ENCODE data around the gene TNS3. TPM values are rescaled to one million over a fixed set of nuclear protein-coding genes. Genes with fewer than 3 reads are reported as not detected.
A peak's percentile ranks its signal among the peaks of the same experiment; 100 is the strongest.

Gene TNS3
- total RNA-seq, 4 donors from 2014 or later: 27.2 to 110 (median 47.5) TPM

DNA sequence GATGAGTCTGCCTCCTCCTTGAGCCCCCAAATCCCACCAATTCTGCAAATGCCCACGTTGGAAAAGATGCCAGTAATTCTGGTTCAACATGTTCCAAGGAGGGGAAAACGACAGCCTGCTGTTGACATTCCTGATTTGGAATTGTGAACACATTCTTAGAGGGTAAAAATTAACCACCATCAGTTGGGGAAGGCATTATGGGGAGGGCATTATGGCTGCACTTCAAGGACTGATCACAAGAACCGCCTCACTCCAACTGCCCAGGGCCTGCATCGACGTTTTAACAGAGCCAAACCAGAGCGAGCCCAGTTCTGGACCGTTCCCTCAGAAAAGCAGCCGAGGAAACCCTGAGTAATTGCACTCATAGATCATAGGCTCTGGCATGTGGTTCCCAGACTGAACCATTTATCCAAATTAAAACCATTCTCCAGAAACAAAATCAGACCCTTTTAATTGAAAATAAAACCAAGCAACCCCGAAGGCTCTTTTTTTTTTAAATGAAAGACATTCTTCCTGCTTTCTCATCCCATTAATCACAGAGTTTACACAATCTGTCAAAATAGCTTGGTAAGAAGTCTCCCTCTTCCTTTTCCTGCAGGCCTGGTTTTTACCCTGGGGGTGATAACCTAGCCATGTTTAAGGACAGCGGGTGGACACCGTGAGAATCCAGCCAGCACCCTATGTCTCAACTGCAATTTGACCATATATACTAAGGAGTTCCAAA lies 8.0 kb downstream of the TNS3 start:
- DNase-seq: peak; percentile 67 to 73
- H3K27ac ChIP-seq: peak overlapping the region; percentile 85 to 89
- H3K4me3 ChIP-seq: no peak overlapping the region
- peaks cover 21 to 26% of the 10 kb centered on the region in 2 donors for H3K4me1 ChIP-seq
- no peaks in the 10 kb centered on the region for H3K36me3 ChIP-seq
- H3K9me3 ChIP-seq: no peaks in the 10 kb centered on the region
- no peaks in the 10 kb centered on the region for H3K27me3 ChIP-seq
- TF ChIP-seq, protein P1, sequence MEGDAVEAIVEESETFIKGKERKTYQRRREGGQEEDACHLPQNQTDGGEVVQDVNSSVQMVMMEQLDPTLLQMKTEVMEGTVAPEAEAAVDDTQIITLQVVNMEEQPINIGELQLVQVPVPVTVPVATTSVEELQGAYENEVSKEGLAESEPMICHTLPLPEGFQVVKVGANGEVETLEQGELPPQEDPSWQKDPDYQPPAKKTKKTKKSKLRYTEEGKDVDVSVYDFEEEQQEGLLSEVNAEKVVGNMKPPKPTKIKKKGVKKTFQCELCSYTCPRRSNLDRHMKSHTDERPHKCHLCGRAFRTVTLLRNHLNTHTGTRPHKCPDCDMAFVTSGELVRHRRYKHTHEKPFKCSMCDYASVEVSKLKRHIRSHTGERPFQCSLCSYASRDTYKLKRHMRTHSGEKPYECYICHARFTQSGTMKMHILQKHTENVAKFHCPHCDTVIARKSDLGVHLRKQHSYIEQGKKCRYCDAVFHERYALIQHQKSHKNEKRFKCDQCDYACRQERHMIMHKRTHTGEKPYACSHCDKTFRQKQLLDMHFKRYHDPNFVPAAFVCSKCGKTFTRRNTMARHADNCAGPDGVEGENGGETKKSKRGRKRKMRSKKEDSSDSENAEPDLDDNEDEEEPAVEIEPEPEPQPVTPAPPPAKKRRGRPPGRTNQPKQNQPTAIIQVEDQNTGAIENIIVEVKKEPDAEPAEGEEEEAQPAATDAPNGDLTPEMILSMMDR (IDR thresholded peaks at IDR 0.05): no peak
- no peak for TF ChIP-seq POLR2A (IDR thresholded peaks at IDR 0.05)
- intact Hi-C loops (cut with DNase I; ENCODE audit: low total_unique reads): no loop called here

DNA sequence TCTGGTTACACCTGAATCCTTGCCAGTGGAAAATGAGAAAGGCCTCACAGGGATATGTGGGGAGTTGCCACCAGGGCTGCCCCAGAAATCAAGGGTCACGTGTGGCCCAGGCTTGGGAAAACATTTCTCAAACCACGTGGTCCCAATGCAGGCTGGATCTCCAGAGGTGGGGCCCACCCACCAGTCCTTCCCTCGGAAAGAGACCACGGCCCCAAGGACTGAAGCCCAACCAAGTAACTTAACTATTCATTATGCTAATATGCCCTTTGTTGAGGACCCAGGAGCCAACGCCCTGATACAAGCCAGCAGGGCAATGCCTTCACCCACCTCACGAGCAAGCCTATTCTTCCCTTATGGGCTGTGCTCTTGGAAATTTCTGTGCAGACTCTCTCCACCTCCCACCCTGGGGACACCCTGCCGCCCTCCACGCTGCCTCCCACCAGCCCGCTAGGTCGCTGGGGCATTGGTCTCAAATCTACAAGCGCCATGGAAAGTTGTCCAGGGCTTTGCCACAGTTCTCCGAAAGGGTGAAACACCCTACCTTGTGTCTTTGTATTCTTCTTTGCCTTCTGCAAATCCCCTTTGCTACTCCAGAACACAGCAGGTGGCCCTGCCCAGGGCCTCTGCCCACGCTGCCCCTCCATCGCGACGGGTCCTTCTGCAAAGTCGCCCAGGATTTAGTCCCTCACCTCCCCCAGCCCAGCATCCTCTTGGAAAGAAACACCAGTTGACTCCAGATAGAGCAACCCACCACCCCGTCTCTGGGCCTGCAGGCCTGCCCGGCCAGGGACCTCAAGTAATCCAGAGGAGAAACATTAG lies 8.8 kb downstream of the TNS3 start:
- no peaks in the 10 kb centered on the region for H3K9me3 ChIP-seq
- no peaks in the 10 kb centered on the region for H3K36me3 ChIP-seq
- TF ChIP-seq, protein P1 (IDR thresholded peaks at IDR 0.05): no peak
- TF ChIP-seq POLR2A (IDR thresholded peaks at IDR 0.05): no peak
- peaks cover 21 to 26% of the 10 kb centered on the region in 2 donors for H3K4me1 ChIP-seq
- no peaks in the 10 kb centered on the region for H3K27me3 ChIP-seq
- intact Hi-C loops (cut with DNase I; ENCODE audit: low total_unique reads): no loop called here
- H3K27ac ChIP-seq: peak overlapping the region; percentile 85 to 89
- no peak overlapping the region for H3K4me3 ChIP-seq
- DNase-seq: no peak

DNA sequence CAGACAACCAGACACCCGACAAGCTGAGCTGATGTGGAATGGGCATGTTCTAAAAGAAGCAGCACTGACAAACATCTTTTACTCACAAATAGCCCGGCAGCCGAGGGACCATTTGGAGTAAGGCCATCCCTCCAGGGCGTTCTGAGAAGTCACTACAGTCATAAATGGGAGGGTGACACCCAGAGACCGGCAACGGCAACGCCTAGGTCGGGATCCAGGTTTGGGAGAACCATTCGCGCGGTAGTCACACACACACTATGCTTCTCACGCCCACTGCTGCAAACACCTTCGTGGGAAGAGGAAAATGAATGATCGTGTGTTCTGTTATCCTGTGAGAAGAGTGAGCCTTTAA lies 9.8 kb downstream of the TNS3 start:
- H3K4me1 ChIP-seq: peaks cover 21 to 26% of the 10 kb centered on the region in 2 donors
- H3K27me3 ChIP-seq: no peaks in the 10 kb centered on the region
- intact Hi-C loops (cut with DNase I; ENCODE audit: low total_unique reads): no loop called here
- DNase-seq: no peak
- peak overlapping the region; percentile 85 to 89 for H3K27ac ChIP-seq
- TF ChIP-seq POLR2A (IDR thresholded peaks at IDR 0.05): no peak
- TF ChIP-seq, protein P1 (IDR thresholded peaks at IDR 0.05): no peak
- no peaks in the 10 kb centered on the region for H3K36me3 ChIP-seq
- H3K9me3 ChIP-seq: no peaks in the 10 kb centered on the region
- H3K4me3 ChIP-seq: no peak overlapping the region

DNA sequence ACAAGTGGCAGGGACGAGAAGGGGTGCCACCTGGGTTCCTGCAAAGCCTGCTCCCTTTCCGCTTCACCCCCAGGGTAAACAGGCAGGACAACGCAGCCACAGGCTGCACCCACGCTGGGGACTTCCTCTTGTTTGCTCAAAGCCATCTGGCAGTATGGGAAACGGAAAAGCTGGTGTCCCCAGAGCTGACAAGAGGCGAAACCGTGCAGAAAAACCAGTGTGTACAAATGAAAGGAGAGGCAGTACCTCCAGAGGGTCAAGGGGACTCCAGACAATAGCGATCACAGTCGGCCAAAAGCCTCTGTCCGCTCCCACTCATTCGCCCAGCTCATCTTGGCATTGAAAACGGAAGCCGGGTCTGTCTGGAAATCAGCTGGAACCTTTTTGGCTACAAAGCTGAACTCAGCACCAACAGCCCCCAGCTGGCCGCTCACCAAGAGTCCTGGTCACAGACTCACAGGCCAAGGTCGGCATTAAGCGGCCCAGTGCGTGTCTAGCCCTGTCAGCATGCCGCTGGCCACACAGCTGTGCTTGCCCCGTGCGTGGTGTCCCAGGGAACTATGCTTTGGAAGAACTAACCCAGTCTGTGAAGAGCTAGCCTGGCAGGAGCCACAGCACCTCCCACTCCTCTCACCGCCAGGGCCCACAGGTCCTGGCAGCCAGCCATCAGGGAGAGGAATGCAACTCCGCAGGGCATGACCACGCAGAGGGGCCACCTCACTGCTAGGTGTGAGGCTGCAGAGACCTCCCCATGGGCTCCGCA lies 10.4 kb downstream of the TNS3 start:
- TF ChIP-seq, protein P1 (IDR thresholded peaks at IDR 0.05): no peak
- no peak for TF ChIP-seq POLR2A (IDR thresholded peaks at IDR 0.05)
- Histone ChIP-seq H3K9me3 (no peaks in the 10 kb centered on the region), H3K36me3 (no peaks in the 10 kb centered on the region), H3K4me3 (peak overlapping the region in 1 of 2 donors; percentile 8), H3K4me1 (peaks cover 21 to 24% of the 10 kb centered on the region in 2 donors), H3K27me3 (no peaks in the 10 kb centered on the region), H3K27ac (peak overlapping the region; percentile 85 to 89)
- peak; percentile 61 to 71 for DNase-seq
- intact Hi-C loops (cut with DNase I; ENCODE audit: low total_unique reads): no loop called here

All from uterus (tissue), 4 donors.